Activated T-helper 9 cell treated with anti-CD3 and anti-CD28 coated beads, Interleukin-2, amount 50 U/mL, for 16 hours (primary cell): ENCODE data around the gene KRT83.
"Not testable (repeated sequence)": the region's sequence is repeated elsewhere in the genome, so short reads cannot be mapped to it uniquely, and the experiment has no call there.

Source experiments
- DNase-seq: peaks from one replicate; pipeline ENCODE4 v3.0.0-alpha.2; 2020; ENCODE audit warnings: low read depth

Gene KRT83

GRCh38 chr12:52331833-52332232, 10.6 kb upstream of the KRT83 start:
- no peak for DNase-seq

- DNase-seq, result no peak
Measured at GRCh38 chr12:52331039-52331438, 9.8 kb upstream of the KRT83 start.

- no peak for DNase-seq
Measured at GRCh38 chr12:52327830-52328500, 6.8 kb upstream of the KRT83 start.

- DNase-seq, result peak; percentile 59
Measured at GRCh38 chr12:52327052-52327829, 6.0 kb upstream of the KRT83 start.

GRCh38 chr12:52324153-52324444, 2.9 kb upstream of the KRT83 start:
- no peak for DNase-seq

GRCh38 chr12:52323416-52324152, 2.4 kb upstream of the KRT83 start:
- no peak for DNase-seq

GRCh38 chr12:52323001-52323400, 1.8 kb upstream of the KRT83 start:
- no peak for DNase-seq

GRCh38 chr12:52322069-52322468, 871 bp upstream of the KRT83 start:
- DNase-seq, result no peak

GRCh38 chr12:52321418-52321817, 220 bp upstream of the KRT83 start:
- no peak for DNase-seq

- DNase-seq, result no peak
Measured at GRCh38 chr12:52319097-52319496, 2.1 kb downstream of the KRT83 start.

- no peak for DNase-seq
Measured at GRCh38 chr12:52318241-52318990, 2.8 kb downstream of the KRT83 start.

- no peak for DNase-seq
Measured at GRCh38 chr12:52317468-52318052, 3.6 kb downstream of the KRT83 start.

- DNase-seq, result no peak
Measured at GRCh38 chr12:52316701-52317100, 4.5 kb downstream of the KRT83 start.

- no peak for DNase-seq
Measured at GRCh38 chr12:52316290-52316689, 4.9 kb downstream of the KRT83 start.

- not testable (repeated sequence) for DNase-seq
Measured at GRCh38 chr12:52315721-52316120, 5.5 kb downstream of the KRT83 start.

GRCh38 chr12:52314511-52314910, 6.7 kb downstream of the KRT83 start:
- no peak for DNase-seq

- DNase-seq, result no peak
Measured at GRCh38 chr12:52313926-52314325, 7.3 kb downstream of the KRT83 start.

- no peak for DNase-seq
Measured at GRCh38 chr12:52313461-52313860, 7.7 kb downstream of the KRT83 start.

GRCh38 chr12:52312086-52312485, 9.1 kb downstream of the KRT83 start:
- DNase-seq, result no peak

- no peak for DNase-seq
Measured at GRCh38 chr12:52311285-52311648, 9.9 kb downstream of the KRT83 start.

GRCh38 chr12:52310622-52311284, 10.4 kb downstream of the KRT83 start:
- no peak for DNase-seq
